NT2/D1 (cell line): Measurements from ENCODE around the gene AGAP1.
A peak's percentile ranks its signal among the peaks of the same experiment; 100 is the strongest.

ENCODE experiments used
- DNase-seq: peaks from one replicate; pipeline ENCODE4 v3.0.0-alpha.2; 2011; ENCODE audit warnings: low read depth, low spot score
- H3K27me3 ChIP-seq: 2 replicates; pipeline ENCODE4 v1.6.0; 2011; ENCODE audit warnings: mild to moderate bottlenecking; ENCODE audit not compliant: insufficient read length, insufficient read depth
- H3K36me3 ChIP-seq: 2 replicates; pipeline ENCODE4 v1.6.1; 2011; ENCODE audit warnings: mild to moderate bottlenecking, low read length, mixed read lengths; ENCODE audit not compliant: insufficient read depth, insufficient read length
- H3K4me1 ChIP-seq: 2 replicates; pipeline ENCODE4 v1.5.1; 2011; ENCODE audit not compliant: insufficient read depth, insufficient read length
- H3K4me3 ChIP-seq: 2 replicates; pipeline ENCODE4 v1.5.1; 2011; ENCODE audit warnings: low read depth; ENCODE audit not compliant: insufficient read length
- H3K9ac ChIP-seq: 2 replicates; pipeline ENCODE4 v1.6.0; 2011; ENCODE audit warnings: low read depth; ENCODE audit not compliant: insufficient read length
- H3K9me3 ChIP-seq: 2 replicates; pipeline ENCODE4 v1.5.1; 2011; ENCODE audit warnings: mild to moderate bottlenecking, low read length; ENCODE audit not compliant: insufficient read depth
- SUZ12 ChIP-seq: IDR thresholded peaks from 2 replicates; pipeline ENCODE4 v1.6.1; 2011; ENCODE audit not compliant: insufficient read length, insufficient read depth; ENCODE audit errors: extremely low read depth
- YY1 ChIP-seq: IDR thresholded peaks from 2 replicates; pipeline ENCODE4 v1.6.1; 2011; ENCODE audit not compliant: insufficient read length, insufficient read depth
- ZNF274 ChIP-seq: IDR thresholded peaks from 2 replicates; pipeline ENCODE4 v1.6.1; 2011; ENCODE audit warnings: mild to moderate bottlenecking, low read depth, low read length

The AGAP1 gene

DNA sequence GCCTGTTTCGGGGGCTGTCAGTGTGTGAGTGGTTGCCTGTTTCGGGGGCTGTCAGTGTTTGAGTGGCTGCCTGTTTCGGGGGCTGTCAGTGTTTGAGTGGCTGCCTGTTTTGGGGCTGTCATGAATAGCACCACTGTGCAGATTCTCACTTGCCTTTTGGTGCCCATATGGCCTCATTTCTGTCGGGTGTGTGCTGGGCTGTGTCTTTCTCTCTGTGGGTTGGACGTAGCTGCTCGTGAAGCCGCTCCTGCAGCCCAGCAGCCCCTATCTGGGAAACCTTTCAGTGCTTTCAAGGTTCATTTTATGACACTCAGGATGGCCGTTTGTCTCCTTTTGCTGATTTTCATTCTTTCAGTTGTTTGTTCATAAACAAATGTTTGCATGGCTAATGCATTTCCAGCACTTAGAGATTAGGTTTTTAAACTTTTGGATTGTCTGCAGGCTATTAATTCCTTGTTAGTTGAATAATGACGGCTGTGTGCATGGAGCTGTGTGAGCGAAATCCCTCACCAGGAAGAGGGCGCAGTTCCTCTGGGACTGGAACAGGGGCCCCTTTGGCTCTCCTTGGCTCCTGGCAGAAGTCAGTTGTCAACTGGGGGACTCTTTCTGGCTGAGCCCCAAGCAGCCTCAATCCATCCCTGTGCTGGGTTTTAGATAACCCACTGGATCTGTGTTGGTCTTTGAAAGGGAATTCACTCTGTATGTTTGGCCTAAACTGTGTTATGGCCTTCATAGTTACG, 10.8 kb downstream of the AGAP1 start:
- Histone ChIP-seq H3K27me3 (no peaks in the 10 kb centered on the region), H3K9ac (no peak overlapping the region), H3K36me3 (peaks cover 3% of the 10 kb centered on the region), H3K4me1 (peaks cover 20% of the 10 kb centered on the region), H3K9me3 (no peaks in the 10 kb centered on the region), H3K4me3 (no peak overlapping the region)
- DNase-seq, result no peak
- TF ChIP-seq SUZ12 (no peak), ZNF274 (no peak), YY1 (no peak)

DNA sequence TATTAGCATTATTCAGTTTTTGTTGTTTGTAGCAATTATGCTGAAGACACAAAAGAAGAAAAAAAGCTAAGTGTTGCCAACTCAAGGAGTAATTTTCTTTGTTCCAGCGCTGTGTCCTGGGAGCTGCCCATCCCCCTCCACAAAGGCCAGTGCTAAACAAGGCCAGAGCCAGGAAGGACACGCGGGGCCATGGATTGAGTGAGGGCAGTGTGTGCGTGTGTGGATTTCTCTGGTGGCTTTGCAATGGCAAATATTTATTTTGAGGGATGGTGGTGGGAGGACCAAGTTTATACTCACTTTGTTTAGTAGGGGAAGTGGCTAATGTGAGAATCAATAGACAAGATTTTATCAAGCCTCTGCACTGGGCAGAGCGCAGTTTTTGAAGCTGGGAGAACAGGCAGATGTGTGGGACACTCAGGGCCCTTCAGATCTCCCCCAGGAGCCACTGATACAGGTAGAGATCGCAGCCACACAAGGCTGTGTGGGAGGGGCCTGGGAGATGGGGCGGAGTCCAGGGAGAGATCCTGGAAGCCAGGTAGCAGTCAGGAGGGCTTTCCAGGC, 11.4 kb downstream of the AGAP1 start:
- DNase-seq, result no peak

DNA sequence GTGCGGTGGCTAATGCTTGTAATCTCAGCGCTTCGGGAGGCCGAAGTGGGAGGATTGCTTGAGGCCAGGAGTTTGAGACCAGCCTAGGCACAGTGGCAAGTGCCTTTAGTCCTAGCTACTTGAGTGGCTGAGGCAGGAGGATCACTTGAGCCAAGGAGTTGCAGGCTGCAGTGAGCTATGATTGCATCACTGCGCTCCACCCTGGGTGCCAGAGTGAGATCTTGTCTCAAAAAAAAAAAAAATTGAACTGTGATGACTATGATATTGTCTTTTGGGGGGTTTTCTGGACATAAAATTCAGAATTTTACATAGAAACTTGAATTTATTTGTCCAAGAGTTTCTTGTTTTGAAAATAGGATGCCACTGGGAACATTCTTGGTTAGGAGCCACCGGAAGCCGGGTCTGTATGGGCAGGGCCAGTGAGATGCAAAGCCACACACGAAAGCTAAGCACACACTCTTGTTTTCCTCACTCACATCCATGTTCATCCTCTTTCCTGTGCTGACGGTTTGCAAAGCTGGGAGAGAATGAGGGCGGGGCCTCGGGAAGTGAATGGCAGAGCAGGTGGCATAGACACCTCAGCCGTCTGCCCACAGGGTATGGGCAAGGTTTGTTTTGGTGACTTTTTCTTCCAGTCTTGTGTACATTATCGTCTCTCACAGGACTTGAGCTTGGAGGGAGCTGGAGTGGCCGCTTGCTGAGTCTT, 12.6 kb downstream of the AGAP1 start:
- H3K9ac ChIP-seq, result no peak overlapping the region
- H3K4me1 ChIP-seq, result peaks cover 13% of the 10 kb centered on the region
- no peaks in the 10 kb centered on the region for H3K9me3 ChIP-seq
- peaks cover 3% of the 10 kb centered on the region for H3K36me3 ChIP-seq
- no peaks in the 10 kb centered on the region for H3K27me3 ChIP-seq
- H3K4me3 ChIP-seq, result no peak overlapping the region
- DNase-seq, result no peak
- TF ChIP-seq SUZ12, result no peak
- no peak for TF ChIP-seq ZNF274
- no peak for TF ChIP-seq YY1

More for the DNA sequence above, 11.4 kb downstream of the AGAP1 start:
- no peaks in the 10 kb centered on the region for H3K9me3 ChIP-seq
- peaks cover 3% of the 10 kb centered on the region for H3K36me3 ChIP-seq
- no peak overlapping the region for H3K4me3 ChIP-seq
- peaks cover 17% of the 10 kb centered on the region for H3K4me1 ChIP-seq
- peak overlapping the region; percentile 28 for H3K9ac ChIP-seq
- TF ChIP-seq ZNF274 (no peak), YY1 (no peak), SUZ12 (no peak)
- H3K27me3 ChIP-seq, result no peaks in the 10 kb centered on the region

DNA sequence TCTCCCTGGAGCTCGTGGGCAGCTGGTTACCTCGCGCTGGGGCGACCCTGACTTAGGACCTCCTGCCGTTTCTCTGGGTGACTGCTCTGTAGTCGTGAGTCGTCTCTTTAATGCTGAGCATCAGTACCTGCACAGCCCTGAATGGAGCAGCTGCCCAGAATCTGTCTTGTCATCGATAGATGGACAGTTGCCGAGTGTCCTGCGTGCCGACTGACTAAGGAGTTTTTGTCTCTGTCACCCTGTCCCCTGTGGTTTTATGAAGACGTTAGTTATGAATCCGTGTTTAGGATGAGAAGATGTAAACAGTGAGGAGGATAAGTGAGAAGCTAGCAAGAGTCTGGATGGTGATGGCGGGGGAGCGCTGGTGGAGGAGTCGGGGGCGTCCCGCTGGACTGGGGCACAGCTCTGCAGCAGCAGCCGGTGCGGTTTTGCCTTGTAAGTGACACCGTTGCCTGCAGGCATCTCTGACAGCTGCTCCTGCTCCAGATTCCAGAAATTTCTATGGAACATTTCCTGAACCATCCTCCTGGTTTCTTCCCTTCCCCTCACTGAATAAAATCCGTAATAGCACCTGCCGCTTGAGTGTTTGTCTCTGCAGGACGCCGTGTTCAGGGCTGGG, 13.3 kb downstream of the AGAP1 start:
- H3K27me3 ChIP-seq, result no peaks in the 10 kb centered on the region
- TF ChIP-seq SUZ12, result no peak
- no peak for TF ChIP-seq YY1
- no peak for TF ChIP-seq ZNF274
- peaks cover 16% of the 10 kb centered on the region for H3K4me1 ChIP-seq
- DNase-seq, result no peak
- no peaks in the 10 kb centered on the region for H3K9me3 ChIP-seq
- H3K36me3 ChIP-seq, result peaks cover 3% of the 10 kb centered on the region
- H3K9ac ChIP-seq, result no peak overlapping the region
- no peak overlapping the region for H3K4me3 ChIP-seq

DNA sequence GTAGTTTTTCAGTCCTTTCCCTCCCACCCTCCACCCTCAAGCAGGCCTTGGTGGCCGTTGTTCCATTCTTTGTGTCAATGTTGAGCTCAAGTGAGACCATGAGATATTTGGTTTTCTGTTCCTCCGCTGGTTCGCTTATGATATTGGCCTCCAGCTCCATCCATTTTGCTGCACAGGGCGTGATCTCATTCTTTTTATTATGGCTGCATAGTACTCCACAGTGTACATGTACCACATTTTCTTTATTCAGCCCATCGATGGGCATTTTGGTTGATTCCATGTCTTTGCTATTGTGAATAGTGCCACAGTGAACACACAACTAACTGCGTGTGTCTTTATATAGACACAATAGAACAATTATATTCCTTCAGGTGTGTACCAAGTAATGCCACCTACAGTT, 14.1 kb downstream of the AGAP1 start:
- Histone ChIP-seq H3K27me3 (no peaks in the 10 kb centered on the region), H3K9ac (no peak overlapping the region), H3K36me3 (peaks cover 3% of the 10 kb centered on the region), H3K4me3 (no peak overlapping the region), H3K9me3 (no peaks in the 10 kb centered on the region), H3K4me1 (peaks cover 16% of the 10 kb centered on the region)
- TF ChIP-seq ZNF274 (no peak), SUZ12 (no peak), YY1 (no peak)
- DNase-seq, result no peak

DNA sequence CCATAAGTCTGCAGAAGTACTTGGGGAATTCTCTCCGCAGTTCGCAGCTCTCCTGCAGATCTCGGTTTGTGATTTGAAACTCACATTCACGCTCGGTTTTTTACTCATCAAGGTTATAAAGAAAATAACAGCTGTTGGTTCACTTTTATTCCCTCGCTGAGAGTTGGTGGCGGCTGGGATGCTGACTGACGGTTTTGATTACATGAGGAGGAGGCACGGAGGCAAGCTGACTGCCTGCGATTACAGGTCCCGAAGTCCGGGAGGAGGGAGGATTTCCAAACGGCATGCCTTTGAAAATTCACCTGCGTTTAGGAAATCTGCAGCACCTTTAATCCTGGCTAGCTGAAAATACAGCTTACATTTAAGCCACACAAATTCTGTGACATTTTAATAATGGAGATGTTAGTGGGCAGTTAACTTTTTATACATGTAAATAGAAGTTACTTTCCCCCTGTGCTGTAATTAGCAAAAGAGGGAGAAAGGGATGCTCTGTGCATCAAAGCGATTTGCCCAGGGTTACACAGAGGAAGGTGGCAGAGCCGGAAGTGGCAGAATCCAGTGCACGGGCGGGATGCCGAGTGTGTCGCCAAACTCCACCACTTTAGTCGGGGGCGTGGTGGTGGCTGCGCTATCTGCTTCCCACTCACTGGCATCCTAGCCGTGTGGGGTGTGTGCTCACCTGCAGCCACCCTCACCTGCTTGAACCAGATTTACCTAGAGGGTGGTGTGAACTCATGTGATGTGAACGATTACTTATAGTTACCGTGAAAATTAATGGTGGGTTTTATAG, 14.7 kb downstream of the AGAP1 start:
- no peak for DNase-seq
- TF ChIP-seq ZNF274 (no peak), YY1 (no peak), SUZ12 (no peak)
- H3K9me3 ChIP-seq, result no peaks in the 10 kb centered on the region
- no peaks in the 10 kb centered on the region for H3K27me3 ChIP-seq
- H3K9ac ChIP-seq, result no peak overlapping the region
- no peak overlapping the region for H3K4me3 ChIP-seq
- H3K4me1 ChIP-seq, result peaks cover 16% of the 10 kb centered on the region
- peaks cover 3% of the 10 kb centered on the region for H3K36me3 ChIP-seq

DNA sequence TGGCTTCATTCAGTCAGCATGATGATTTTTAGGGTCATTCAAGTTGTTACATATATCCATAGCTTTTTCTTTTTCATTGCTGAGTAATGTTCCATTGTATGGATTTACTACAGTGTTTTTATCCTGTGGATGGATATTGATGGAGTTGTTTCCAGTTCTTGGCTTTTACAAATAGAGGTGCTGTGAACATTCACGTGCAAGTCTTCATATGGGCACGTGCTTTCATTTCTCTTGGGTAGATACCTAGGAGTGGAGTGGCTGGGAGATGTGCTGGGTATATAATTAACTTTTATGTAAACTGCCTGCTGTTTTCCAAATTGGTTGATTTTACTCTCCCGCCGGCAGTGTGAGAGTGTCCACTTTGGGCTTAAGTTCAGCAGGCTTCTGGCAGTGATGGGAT, 16.5 kb downstream of the AGAP1 start:
- Histone ChIP-seq H3K9ac (no peak overlapping the region), H3K4me3 (no peak overlapping the region), H3K27me3 (no peaks in the 10 kb centered on the region), H3K4me1 (peaks cover 11% of the 10 kb centered on the region), H3K9me3 (no peaks in the 10 kb centered on the region), H3K36me3 (peaks cover 3% of the 10 kb centered on the region)
- DNase-seq, result no peak
- TF ChIP-seq SUZ12 (no peak), ZNF274 (no peak), YY1 (no peak)
